Thyroid gland (tissue), 4 donors: ENCODE results near the gene PADI4. TPM values are rescaled to one million over a fixed set of nuclear protein-coding genes. Genes with fewer than 3 reads are reported as not detected.

Experiments used
- DNase-seq, 2 donors: peaks; one replicate each; pipeline ENCODE4 v3.0.0-alpha.2; 2019
- H3K27ac ChIP-seq, 3 donors: fragments of 200-600 bp; sonication (generic); 1 replicate in 2 of 3; 2 replicates in 1 of 3; pipeline ENCODE4 v1.5.1; 2016 to 2019; ENCODE audit warnings: mild to moderate bottlenecking in 1 of 3, moderate library complexity in 1 of 3
- H3K27me3 ChIP-seq: fragments of 200-600 bp; sonication (generic); one replicate; pipeline ENCODE4 v1.5.1; 2019
- H3K36me3 ChIP-seq, 2 donors: fragments of 200-600 bp; sonication (generic); one replicate each; pipeline ENCODE4 v1.5.1; 2016 to 2019
- H3K4me1 ChIP-seq, 2 donors: fragments of 200-600 bp; sonication (generic); one replicate each; pipeline ENCODE4 v1.5.1; 2017 to 2019
- H3K4me3 ChIP-seq, 3 donors: fragments of 200-600 bp; sonication (generic); replicated peaks in 1 of 3; 1 replicate in 2 of 3; 2 replicates in 1 of 3; pipeline ENCODE4 v1.5.1; 2016; ENCODE audit warnings: mild to moderate bottlenecking in 1 of 3
- H3K9me3 ChIP-seq: fragments of 200-600 bp; sonication (generic); one replicate; pipeline ENCODE4 v1.5.1; 2017
- CTCF ChIP-seq, 6 experiments: fragments of 200-600 bp in 3 of 6; fragments of 450-650 bp in 3 of 6; sonication (generic) in 3 of 6; IDR thresholded peaks; one replicate each; pipeline ENCODE4 v1.5.1; 2016 to 2019; ENCODE audit warnings: antibody characterized with exemption in 6 of 6, mild to moderate bottlenecking in 2 of 6, inconsistent platforms in 1 of 6, moderate library complexity in 1 of 6
- POLR2A ChIP-seq, 2 donors: fragments of 450-650 bp; IDR thresholded peaks; one replicate each; pipeline ENCODE4 v1.6.1; 2017; ENCODE audit warnings: antibody characterized with exemption in 2 of 2, mild to moderate bottlenecking in 2 of 2, moderate library complexity in 1 of 2
- WGBS, 2 donors: methylation state at CpG; one replicate each; pipeline ENCODE4 v1.1.5; 2017; 5-methylcytosine and 5-hydroxymethylcytosine counted together
- intact Hi-C: fragments of 100-400 bp; cut with DNase I; formaldehyde crosslinking; loops from one replicate; pipeline ENCODE4 v1.15.1; 2023
- total RNA-seq, 4 donors: library from RNA; depleted of rRNA; stranded (reverse); fragments of >200 nt; gene quantifications; one replicate each; pipeline ENCODE4 v1.2.3, GENCODE V29; 2016

Gene PADI4
- total RNA-seq, 4 donors from 2014 or later, result 0.45 TPM; not detected in 3

- TF ChIP-seq POLR2A (IDR thresholded peaks at IDR 0.05) (no peak), CTCF (IDR thresholded peaks at IDR 0.05) (no peak)
- H3K4me1 ChIP-seq, result no peaks in the 10 kb centered on the region
- intact Hi-C loops, result no loop called here
- 75 to 83% methylated on average over 5 to 6 of the region's 6 CpGs for WGBS, 2 donors
- DNase-seq, result no peak
- no peak overlapping the region for H3K27ac ChIP-seq
- no peaks in the 10 kb centered on the region for H3K36me3 ChIP-seq
- H3K27me3 ChIP-seq, result no peaks in the 10 kb centered on the region
- H3K9me3 ChIP-seq, result no peaks in the 10 kb centered on the region
- H3K4me3 ChIP-seq, result no peak overlapping the region
These were observed 35.9 kb upstream of the PADI4 start for GRCh38 chr1:17272066-17272465.

- no peaks in the 10 kb centered on the region for H3K27me3 ChIP-seq
- H3K4me1 ChIP-seq, result no peaks in the 10 kb centered on the region
- H3K36me3 ChIP-seq, result no peaks in the 10 kb centered on the region
- H3K4me3 ChIP-seq, result no peak overlapping the region
- TF ChIP-seq POLR2A (IDR thresholded peaks at IDR 0.05), result no peak
- no peak for TF ChIP-seq CTCF (IDR thresholded peaks at IDR 0.05)
- no peak for DNase-seq
- WGBS, 2 donors, result 42 to 77% methylated on average over 3 to 4 of the region's 4 CpGs
- no peak overlapping the region for H3K27ac ChIP-seq
- intact Hi-C loops, result no loop called here
- H3K9me3 ChIP-seq, result no peaks in the 10 kb centered on the region
These were observed 35.4 kb upstream of the PADI4 start for GRCh38 chr1:17272646-17273045.

GRCh38 chr1:17273096-17273495 lies 34.9 kb upstream of the PADI4 start:
- Histone ChIP-seq H3K4me1 (no peaks in the 10 kb centered on the region), H3K36me3 (no peaks in the 10 kb centered on the region), H3K27me3 (no peaks in the 10 kb centered on the region), H3K27ac (no peak overlapping the region), H3K9me3 (no peaks in the 10 kb centered on the region), H3K4me3 (no peak overlapping the region)
- no peak for DNase-seq
- TF ChIP-seq CTCF (IDR thresholded peaks at IDR 0.05) (no peak), POLR2A (IDR thresholded peaks at IDR 0.05) (no peak)
- intact Hi-C loops, result no loop called here
- 58 to 78% methylated on average over 5 to 11 of the region's 13 CpGs for WGBS, 2 donors

- intact Hi-C loops, result no loop called here
- no peaks in the 10 kb centered on the region for H3K4me1 ChIP-seq
- WGBS, 2 donors, result 53 to 57% methylated on average over 4 to 15 of the region's 15 CpGs
- H3K4me3 ChIP-seq, result no peak overlapping the region
- H3K27ac ChIP-seq, result no peak overlapping the region
- H3K36me3 ChIP-seq, result no peaks in the 10 kb centered on the region
- H3K27me3 ChIP-seq, result no peaks in the 10 kb centered on the region
- no peaks in the 10 kb centered on the region for H3K9me3 ChIP-seq
- DNase-seq, result peak; percentile 8 to 9
- TF ChIP-seq POLR2A (IDR thresholded peaks at IDR 0.05) (no peak), CTCF (IDR thresholded peaks at IDR 0.05) (peak in 2 of 6 experiments; percentile 21 to 28)
These were observed 33.5 kb upstream of the PADI4 start for GRCh38 chr1:17274186-17275170.

GRCh38 chr1:17276568-17276967 lies 31.4 kb upstream of the PADI4 start:
- no peak overlapping the region for H3K27ac ChIP-seq
- H3K9me3 ChIP-seq, result no peaks in the 10 kb centered on the region
- TF ChIP-seq CTCF (IDR thresholded peaks at IDR 0.05), result no peak
- no peak for TF ChIP-seq POLR2A (IDR thresholded peaks at IDR 0.05)
- H3K4me3 ChIP-seq, result no peak overlapping the region
- intact Hi-C loops, result no loop called here
- no peaks in the 10 kb centered on the region for H3K36me3 ChIP-seq
- WGBS, 2 donors, result 45 to 50% methylated on average over 10 to 11 of the region's 11 CpGs
- no peaks in the 10 kb centered on the region for H3K27me3 ChIP-seq
- no peak for DNase-seq
- H3K4me1 ChIP-seq, result no peaks in the 10 kb centered on the region
